Measurements from ENCODE around the gene CKMT2.

CKMT2 gene

DNA sequence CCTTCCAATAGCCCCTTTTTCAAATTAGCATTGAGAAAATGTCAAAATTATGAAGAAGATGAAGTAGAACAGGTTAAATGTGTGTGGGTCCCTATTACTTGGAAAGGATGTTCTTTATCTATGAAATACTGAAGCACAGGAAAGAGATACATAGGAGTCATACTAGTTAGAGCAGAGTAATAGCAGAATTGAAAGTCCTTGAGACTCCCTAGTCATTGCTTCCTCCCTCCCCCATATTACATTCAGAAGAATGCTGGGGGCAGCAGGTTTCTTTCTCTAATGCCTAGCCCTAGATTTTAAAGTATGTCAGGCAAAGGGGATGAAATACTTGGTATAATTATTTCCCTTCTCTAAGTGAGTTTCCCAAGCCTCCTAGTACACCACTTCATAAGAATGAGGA, 72.7 kb downstream of the CKMT2 start:
- no peak for DNase-seq (ENCODE audit: low read depth in 2 of 2)

GRCh38 chr5:81308836-81309235, 75.7 kb downstream of the CKMT2 start:
- no peak for DNase-seq (ENCODE audit: low read depth in 2 of 2)

DNA sequence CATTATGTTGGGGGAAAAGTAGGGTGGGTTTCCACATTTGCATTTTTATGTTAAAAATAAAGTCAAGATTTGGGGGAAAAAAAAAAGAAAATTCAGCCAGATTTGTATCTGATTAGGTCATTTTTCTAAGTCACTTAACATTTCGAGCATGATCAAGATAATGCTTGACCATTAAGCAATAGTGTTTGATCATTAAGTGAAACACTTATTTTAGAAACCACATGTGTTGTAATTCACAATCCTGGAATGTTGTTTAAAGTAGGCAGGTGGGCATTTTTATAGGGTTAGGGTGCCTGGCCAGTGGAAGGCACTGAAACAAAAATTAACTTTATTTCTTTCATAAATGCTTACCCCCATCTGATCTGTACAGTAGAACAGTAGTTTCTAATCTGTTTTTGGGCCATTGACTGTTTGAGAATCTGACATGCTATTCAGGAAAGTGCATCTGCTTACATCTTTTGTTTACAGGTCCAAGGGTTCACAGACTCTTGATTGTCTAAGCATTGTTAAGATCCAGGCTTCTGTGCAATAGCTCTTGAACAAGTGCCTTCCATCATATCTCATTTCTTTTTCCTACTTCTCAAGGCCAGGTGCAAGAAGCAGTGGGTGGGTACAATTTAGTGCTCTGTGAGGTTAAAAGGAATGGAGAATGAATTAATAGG, 77.4 kb downstream of the CKMT2 start:
- no peak for DNase-seq (ENCODE audit: low read depth in 2 of 2)

GRCh38 chr5:81313278-81313677, 80.2 kb downstream of the CKMT2 start:
- DNase-seq (ENCODE audit: low read depth in 2 of 2) = no peak

DNA sequence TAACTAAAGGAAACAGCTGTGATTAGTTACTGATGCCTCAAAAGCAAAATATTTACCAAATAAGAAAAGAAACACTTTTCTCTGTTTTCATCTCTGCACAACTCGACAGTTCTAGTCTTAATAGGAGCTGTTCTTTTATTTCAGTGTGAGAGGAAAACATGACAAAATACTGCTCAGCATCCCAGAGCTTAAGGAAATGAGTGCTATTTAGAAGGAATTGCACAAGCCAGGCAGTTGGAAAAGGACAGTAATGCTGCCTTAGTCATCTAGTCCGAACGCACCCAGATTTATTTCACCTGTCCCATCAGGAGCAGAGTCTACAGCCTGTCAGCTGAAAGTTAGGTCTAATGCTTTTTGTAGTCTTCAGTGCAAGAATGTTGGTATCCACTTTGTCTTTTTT, 80.6 kb downstream of the CKMT2 start:
- no peak for DNase-seq (ENCODE audit: low read depth in 2 of 2)

DNA sequence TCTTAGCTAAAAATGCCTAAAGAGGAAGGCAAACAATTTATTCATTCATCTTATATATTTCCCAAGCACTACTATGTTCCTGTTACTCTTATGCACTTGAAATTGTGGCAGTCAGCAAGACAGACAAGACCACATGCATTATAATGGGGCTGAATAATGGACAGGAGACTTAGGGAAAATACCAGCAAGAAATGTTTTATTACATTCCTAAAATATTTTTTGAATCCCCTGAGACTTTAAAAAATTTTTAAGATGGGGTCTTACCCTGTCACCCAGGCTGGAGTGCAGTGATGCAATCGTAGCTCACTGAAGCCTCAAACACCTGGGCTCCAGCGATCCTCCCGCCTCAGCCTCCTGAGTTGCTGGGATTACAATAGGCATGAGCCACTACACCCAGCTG, 81.5 kb downstream of the CKMT2 start:
- no peak for DNase-seq (ENCODE audit: low read depth in 2 of 2)

DNA sequence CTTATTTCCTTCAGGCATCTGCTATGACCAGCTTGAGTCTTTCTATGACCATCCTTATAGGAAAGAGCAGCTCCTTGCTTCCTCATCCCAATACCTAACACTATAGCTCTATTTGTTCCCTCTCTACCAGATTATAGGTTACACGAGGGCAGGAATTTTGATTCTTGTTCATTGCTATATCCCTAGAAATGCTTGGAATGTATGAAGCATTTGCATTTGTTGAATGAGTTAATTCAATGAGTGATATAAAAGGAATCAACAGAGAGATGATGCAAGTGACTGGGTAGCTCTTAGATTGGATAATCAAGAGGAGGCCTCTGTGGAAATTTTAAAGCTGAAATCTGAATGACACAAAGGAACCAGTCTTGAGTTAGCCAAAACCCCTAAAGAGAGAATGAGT, 82.2 kb downstream of the CKMT2 start:
- DNase-seq (ENCODE audit: low read depth in 2 of 2) = no peak

DNA sequence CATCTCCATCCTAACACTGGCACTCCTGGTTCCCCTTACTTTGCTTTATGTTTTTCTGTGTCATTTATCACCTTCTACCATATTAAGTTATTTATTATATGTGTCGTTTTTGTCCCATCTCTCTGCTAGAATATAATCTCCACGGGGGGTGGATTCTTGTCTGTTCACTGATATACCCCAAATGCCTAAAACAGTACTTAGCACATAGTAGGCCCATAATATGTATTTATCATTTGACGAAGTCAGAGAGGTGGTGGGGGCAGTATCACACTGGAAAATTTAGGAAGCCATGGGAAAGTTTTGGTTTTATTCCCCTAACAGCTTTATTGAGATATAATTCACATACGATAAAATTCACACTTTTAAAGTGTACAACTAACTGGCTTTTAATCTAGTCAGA, 82.7 kb downstream of the CKMT2 start:
- DNase-seq (ENCODE audit: low read depth in 2 of 2) = no peak

All from stimulated activated CD4-positive, alpha-beta T cell treated with anti-CD3 and anti-CD28 coated beads, Interleukin-1b, Interleukin-23, amount 100 ng/mL, for 4 hours (primary cell).